Measurements from ENCODE around the gene IFT27.
"Not testable (repeated sequence)": the region's sequence is repeated elsewhere in the genome, so short reads cannot be mapped to it uniquely, and the experiment has no call there.

Gene IFT27

DNA sequence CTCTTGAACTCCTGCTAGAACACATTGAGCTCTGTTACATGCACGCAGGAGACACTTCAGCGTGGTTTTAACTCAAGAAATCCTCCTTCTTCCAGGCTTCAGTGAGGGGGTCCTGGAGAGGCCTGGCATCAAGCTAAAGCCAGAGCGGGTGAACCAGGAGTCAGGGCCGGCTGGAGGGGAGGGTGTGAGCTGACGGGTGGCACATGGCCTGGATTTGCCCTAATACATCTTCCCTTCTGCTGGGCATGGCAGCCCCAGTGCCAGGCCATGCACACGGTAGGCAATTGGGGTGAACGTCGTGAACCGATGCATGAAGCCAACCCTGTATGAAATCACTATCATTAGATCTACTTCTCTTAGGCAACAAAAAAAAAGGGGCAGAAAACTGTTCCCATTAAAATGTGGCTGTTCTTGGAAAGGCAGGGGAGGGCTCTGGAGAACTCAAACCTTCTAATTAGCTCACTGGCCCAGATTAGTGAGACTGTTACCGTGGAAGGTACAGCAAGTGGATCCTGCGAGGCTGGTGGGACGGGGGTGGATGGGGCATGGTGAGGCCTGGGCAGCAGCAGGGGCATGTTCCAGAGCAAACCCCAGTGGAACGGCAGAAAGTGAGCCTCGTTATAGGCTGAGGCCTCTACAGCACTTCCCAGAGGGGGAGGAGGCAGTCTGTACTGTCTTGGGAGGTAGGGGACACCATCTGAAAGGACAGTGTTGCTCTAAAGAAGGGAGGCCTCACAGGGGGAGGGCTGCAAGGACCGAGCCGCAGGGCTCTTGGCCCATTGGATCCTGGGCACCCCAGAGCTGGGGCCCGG lies 10.6 kb downstream of the IFT27 start:
- DNase-seq (ENCODE audit: low spot score): no peak

DNA sequence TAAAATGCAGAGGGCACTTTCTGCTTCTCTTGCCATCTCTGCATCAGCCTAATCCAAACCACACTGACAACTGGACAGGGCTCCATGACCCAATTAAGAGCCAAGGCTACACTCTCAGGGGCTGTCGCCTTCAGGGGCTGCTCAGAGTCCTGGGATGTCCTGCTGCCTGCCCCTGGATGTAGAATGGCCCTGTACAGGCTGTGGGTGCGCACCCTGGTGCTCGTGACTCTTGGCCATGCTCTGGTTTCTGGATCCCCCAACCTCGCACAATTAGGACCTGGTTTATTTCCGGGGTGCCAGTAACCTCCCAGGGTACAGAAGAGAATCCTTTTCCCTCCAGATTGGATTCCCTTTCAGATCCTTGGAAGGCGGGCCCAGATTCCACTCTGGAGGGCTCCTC lies 11.3 kb downstream of the IFT27 start:
- no peak for DNase-seq (ENCODE audit: low spot score)

DNA sequence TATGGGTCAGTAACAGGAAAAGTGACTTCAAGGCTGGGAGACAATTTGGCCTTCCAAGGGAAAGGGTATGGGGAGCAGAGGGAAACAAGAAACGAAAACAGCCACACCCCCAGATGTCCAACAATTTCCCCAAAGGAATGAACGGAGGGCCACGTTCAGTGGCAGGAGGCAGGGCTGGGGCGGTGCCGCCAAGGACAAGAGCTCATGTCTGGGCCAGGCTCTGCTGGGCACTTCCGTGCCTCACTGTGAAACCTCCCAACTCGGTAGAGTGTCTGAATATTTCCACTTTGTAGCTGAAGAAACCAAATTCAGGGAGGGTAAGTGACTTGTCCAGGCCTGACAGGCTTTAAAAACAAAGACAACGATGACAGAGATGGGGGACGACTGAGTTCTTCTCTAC lies 11.9 kb downstream of the IFT27 start:
- no peak for DNase-seq (ENCODE audit: low spot score)

DNA sequence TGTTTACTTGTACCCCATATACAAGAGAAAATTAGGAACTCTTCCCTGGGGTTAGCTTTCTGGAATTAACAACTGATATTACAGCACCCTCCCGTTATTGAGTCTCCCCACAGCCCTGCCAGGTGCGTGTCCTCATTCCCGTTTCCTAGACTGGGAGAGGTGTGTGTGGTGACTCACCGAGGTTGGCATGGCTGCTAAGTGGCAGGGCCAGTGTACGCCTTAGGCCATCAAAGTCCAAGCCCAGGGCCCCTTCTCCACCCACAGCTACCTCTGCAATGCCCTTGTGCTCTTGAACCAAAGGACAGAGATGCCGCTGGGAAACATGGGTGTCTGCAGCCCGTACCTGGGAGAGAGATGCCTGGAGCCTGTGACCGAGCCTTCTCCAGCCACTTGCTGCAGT lies 12.3 kb downstream of the IFT27 start:
- no peak for DNase-seq (ENCODE audit: low spot score)

DNA sequence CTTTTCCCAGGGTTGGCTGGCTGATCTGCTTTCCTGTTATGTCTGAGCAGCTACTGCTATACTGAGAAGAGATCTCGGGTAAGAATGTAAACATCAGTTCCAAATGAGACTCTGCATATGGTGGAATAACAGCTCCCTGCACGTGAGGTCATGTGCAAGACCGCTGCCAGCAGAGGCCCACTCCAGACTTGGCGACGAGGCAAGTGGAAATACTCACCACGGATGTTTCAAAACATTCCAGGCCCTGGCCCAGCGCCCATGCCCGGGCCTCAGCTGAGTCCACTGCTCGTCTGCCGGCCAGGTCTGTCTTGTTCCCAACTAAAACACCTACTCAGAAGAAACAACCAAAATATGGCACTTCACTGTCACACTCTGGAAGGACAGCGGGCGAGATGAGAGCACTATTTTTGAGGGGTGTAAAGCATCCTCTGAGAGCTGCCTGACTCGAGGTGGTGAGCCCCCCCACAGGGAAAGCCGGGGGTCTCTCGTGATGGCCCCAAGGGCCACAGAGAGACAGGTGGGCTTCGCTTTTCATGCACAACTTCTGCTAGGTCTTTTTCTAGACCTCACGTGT lies 13.1 kb downstream of the IFT27 start:
- no peak for DNase-seq (ENCODE audit: low spot score)

DNA sequence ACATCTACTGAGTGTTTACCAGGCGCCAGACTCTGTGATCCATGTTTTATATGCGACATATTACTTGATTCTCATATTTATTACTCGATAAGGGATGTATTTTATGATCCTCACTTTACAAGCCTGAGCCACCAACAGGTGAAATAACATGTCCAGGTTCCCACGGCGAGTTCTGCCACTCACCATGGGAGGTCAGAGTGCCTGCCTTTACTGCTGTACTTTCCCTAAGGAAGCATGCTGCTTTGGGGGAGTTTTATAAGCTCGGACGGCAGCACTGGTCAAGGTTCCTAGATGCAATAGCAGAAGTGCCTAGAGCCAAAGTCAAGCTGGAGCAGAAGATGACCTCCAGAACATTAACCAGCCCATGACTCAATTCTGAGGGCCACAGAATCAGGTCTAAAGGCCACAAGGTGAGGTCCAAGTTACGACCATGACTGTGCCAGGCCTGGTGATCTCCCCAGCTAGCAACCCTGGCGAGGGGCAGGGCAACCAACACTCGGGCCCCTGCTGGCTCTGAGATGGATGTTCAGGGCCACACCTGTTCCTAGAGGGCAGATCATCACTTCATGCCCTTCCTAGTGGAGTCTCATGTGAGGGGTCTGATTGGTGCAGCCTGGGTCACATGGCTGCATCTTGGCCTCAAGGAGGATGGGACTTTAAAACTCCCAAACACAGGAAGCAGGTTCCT lies 14.2 kb downstream of the IFT27 start:
- no peak for DNase-seq (ENCODE audit: low spot score)

DNA sequence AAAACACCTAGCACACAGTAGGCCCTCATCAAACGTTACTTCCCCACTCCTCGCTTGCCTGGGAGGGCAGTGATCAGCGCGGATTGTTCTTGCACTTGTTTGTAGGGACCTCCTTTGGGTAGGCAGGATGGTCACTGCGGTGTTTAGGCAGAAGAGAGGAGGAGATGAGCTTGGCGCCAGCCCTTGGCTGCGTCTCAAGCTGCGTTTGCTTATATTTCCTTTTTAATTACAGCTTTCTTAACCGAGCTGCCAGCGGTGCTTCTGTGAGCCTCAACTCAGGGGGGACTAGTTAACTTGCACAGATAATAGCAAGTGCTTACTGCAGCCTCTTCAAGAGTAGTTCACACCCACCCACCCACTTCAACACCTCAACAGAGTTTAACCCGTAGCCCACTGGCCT lies 15.1 kb downstream of the IFT27 start:
- DNase-seq (ENCODE audit: low spot score): no peak

DNA sequence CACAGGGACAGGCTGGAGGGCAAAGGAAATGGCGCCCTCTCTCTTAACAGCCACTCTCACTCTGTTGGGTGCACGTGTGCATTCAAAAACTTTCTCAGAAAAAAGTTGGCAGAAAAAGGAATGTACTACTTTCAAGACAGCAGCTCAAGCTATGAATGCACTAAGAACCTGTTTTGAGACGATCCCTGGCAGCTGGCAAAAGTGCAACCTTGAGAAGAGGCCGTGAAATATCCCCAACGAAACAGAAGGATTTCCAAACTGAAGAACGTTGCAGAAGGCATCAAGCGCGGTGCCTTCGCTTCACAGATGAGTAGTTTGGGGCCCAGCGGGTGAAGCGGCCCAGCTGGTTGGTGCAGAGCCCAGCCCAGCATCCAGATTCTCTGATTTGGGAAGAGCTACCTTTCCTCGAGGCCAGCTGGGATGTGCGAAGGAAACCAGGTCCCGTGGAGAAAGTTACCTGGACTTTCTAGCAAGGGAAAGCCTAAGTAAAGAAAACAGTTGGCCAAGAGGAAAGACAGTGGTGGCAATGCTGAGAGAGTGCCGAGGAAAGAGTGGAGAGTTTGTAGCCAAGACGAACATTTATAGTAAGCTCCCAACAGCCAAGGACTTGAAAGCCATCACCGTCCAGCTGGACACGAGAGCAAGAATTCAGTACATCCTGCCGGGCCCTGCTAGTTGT lies 16.3 kb downstream of the IFT27 start:
- no peak for DNase-seq (ENCODE audit: low spot score)

DNA sequence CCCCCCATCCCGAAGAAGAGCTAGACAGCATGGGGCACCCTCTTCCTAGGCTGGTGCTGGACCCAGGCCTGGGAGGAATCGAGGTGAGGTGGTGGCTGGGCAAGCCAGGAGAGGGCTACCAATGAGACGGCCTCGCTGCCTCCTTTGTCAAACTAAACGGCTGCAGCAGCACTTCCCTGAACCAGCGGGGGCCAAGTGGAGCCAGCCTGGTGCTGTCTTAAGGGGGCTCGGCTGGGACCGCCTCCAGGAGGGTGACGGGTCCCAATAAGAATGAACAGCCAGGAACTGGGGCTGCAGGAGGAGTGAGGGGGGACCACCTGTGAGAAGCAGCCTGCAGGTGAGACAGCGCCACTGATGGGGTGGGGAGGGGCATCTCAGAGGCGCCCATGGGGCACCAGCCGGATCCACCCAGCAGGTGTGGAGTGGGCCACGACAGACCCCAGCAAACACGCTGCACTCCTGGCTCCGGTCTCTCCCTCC lies 17.1 kb downstream of the IFT27 start:
- no peak for DNase-seq (ENCODE audit: low spot score)

DNA sequence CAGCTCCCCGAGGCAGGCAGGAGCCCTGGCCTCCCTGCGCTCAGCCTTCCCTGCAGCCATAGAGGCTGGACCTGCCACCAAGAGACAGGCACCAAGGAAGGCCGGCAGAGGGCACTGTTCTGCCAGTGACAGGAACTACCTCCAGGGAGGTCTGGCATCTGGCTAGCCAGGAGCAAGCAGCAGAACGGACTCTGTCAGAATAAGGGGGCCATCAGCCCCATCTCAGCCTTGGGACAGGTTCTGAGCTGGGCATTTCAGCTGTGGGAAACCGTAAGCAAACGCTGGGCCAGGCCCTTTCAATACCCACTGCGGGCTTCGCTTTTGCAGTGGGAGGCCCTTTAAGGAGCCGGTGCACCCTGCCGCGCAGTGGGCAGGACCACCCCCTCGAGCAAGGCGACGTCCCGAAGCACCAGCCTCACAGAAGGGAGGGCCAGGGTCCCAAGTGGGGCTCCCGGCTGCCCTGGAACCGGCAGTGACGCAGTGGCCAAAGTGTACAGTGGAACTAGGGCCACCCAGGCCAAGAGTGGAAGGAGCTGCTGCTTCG lies 18.2 kb downstream of the IFT27 start:
- peak; percentile 68 for DNase-seq (ENCODE audit: low spot score)

DNA sequence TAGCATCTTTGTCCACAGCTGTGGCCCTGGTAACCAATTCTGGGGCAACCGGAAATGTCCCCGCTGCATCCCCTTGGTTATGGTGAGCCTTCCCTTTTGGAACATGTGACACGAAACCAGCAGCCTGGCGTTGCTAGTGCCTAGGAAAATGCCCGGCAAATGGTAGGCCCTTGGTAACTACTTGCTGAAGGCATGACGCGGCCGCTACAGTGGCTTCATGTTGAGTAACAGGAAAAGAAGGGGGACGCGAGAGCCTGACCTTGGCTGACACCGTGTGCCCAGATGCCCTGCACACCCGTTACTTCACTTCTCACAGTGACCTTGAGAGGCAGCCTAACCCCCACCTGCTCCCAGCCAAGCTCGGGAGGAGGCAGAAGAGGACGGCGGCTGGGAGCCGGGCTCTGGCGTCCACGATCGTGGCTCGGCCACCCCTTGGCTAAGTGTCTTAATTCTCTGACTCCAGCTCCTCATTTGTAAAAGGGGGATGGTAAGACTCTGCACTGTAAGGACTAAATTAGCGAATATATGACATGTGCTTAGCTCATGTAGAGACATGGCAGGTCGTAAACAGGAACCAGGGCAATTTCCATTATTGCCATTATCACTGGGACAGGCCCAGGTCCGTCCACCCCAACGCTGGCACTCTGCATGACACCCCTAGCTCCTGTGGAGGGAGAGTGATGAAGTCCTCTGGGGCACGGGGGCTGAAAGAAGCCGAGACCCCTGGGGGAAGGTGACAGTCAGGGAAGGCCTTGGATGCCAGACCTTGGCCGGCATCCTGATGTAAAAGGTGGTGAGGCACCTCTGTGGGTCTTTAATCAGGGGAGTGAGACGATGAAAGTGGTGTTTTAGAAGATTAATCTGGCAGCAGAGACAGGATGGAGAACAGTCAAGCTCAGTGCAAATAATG lies 18.9 kb downstream of the IFT27 start:
- DNase-seq (ENCODE audit: low spot score): no peak

DNA sequence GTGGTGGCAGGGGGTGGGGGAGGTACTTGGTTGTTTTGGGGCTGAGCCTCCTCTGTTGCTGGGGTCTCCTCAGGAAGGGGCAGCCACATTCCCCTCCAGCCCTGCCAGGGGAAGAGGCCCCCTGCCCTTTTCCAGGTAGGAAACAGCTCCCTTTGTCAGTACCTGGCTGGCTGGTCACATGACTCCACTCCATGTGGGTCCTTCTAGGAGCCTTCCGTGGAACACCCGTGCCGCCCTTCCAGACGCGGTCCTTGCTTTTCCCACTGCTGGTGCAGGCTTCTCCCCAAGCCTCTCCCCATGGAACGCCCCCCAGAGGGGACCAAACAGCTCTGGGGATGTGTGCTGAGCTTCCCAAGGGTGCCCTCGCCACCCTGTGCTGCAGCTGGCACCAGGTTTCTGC lies 19.9 kb downstream of the IFT27 start:
- no peak for DNase-seq (ENCODE audit: low spot score)

DNA sequence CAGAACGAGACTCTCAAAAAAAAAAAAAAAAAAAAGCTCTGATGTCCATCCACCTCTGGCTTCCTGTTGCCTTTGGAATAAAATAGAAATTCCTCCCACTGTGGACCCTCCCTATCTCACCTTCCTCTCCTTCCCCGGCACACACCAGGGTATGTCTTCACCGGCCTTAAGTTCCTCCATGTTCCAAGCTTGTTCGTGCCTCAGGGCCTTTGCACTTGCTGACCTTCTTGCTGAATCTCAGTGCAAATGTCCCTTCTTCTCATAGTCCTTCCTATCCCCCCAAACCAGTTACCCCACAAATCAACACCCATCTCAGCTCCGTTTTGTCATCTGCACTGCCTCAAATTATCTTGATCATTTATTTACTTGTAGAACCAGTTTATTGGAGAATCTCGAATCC lies 20.6 kb downstream of the IFT27 start:
- DNase-seq (ENCODE audit: low spot score): no peak

DNA sequence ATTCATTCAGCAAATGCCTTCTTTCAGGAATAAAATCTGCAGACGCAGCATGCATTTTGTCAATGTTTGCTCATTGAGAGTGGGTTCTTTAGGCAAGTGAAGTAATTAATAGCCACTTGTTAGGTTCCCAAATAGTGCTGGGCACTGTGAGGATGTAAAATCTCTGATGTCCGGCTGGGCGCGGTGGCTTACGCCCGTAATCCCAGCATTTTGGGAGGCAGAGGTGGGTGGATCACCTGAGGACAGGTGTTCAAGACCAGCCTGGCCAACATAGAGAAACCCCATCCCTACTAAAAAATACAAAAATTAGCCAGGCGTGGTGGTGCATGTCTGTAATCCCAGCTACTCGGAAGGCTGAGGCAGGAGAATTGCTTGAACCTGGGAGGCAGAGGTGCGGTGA lies 21.0 kb downstream of the IFT27 start:
- not testable (repeated sequence) for DNase-seq (ENCODE audit: low spot score)

DNA sequence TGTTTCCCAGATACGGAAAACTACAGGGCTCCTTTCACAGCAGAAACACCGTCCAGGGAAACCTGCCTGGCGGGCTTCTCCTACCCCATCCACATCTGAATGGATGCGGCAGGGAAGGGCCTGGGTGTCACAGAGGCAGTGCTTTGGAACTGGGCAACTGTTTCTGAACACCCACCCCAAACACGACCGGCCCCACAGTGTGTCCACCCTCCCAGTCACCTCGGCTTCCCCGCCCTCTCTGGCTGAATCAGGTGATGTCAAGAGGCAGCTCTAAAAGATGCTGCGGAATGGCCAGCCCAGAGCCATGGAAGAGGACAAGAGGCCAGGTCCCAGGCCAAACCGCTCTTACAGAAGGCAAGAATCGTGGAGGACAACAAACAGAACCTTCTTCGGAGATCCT lies 22.0 kb downstream of the IFT27 start:
- DNase-seq (ENCODE audit: low spot score): no peak

DNA sequence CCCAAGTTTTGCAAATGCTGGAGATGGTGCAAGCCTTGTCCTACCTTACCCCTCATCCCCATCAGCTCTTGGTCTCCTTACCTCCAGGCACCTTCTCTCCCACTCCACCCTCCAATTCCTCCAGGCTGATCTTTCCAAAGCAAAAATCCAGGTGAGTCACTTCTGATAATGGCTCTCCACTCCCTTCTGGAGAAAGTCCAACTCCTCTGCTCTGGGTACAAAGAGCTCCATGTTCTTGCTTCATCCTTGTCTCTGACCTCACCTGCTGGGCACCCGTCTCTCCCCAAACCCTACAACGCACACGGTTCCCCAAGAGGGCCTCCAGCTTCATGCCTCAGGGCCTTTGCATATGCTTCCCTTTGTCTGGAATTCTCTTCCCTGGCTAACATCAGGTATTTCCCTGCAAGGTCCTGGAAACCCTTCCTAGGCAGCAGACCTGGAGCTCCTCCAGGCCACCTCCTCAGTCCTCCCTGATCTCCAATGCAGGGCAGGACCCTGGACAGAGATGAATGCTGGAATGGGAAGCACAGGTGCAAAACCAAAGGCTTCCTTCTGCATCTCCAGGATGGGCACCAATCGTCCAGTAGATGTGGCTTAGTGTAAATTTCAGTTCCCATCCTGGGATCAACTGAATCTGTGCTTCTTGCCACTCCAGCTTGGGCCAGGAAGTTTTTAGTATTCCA lies 22.7 kb downstream of the IFT27 start:
- no peak for DNase-seq (ENCODE audit: low spot score)

DNA sequence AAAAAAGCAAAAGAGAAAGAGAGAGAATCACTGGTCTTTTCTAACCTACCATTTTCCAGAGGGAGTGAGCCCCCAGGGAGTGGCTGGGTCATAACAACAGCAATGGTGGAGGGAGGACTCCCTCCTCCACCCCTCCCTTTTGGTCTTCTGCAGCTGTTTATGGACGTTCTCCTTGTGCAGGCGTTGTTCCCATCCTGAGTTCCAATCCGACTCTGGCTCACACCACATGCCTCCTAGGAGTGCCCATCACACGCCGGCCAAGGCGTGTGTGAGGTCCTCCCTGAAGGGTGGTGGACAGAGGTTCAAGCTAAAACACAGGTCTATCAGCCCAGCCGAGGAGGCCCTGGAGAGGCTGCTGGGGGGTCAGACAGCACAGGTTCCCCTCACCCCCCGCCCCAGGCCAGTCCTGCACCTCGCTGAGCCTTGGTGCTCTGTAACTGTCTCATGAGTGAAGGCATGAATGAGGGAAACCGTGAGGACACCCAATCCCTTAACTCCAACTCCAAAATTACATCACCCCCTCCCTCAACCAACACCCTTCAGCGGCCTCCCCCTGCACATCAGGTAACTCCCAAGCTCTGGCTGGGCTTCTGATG lies 29.4 kb downstream of the IFT27 start:
- DNase-seq (ENCODE audit: low spot score): no peak

DNA sequence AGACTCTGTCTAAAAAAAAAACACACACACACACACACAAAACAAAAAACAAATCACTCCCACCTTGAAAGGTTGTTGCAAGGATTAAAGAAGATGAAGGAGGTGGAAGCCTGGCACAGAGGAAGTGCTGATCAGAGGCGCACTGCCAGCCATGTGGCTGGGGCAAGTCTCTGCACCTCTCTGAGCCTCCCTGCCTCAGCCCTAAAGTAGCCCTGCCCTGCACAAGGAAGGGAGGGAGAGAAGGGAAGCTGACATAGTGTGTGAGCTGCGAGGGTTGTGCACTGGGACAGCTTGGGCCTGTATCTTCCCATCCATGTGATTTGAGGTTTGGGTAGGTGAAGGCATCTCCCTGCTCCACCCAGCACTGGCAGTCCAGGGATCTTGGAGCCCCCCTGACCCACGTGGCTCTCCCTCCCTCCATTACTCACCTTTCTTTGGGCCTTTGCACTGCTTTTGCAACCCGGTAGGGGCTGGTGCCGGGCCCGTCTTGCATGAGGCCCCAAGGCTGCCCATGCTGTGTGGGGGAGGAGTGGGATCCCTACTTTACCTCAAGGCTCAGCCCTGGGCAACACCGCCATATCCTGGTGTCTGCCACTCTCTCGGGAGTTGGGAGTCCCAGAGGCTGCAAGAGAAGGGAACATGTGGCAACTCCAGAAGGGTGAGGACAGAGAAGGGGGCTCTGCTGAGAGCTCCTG lies 30.5 kb downstream of the IFT27 start:
- DNase-seq (ENCODE audit: low spot score): no peak

DNA sequence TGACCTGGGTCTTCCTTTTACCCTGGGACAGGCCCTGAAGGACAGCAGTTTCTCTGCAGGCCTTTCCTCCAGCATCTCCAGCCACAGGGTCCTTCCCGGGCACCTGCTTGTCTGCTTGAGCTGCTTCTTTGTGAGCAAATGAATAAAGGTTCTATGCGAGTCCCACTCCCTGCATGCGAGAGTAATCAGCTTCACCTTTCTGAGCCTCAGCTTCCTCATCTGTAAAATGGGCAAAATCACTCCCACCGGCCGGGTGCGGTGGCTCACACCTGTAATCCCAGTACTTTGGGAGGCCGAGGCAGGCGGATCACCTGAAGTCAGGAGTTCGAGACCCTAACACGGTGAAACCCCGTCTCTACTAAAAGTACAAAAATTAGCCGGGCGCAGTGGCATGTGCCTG lies 31.1 kb downstream of the IFT27 start:
- no peak for DNase-seq (ENCODE audit: low spot score)

DNA sequence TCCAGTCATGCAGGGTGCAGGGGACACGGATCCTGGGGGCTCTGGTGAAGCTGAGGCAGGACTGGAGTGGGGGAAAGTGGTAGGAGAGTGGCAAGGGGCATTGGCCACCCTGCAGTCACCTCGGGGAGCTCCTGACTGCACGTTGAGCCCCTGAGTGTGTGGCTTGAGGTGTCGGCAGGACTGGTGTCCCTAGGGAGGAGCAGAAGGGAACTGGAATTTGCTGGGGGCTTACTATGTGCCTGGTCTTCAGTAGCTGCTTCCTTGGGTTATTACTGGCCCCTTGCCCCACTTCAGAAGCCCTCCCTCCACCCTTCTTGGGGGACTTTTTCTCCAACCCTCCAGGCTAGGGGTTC lies 31.5 kb downstream of the IFT27 start:
- no peak for DNase-seq (ENCODE audit: low spot score)
